Measurements from ENCODE around the gene ATXN1. TPM values are rescaled to one million over a fixed set of nuclear protein-coding genes. Genes with fewer than 3 reads are reported as not detected.
A peak's percentile ranks its signal among the peaks of the same experiment; 100 is the strongest.

The ATXN1 gene
- total and polyA plus RNA-seq, 2 of the 13 experiments (the other 11 are each of a cell fraction or from before 2014, with no cell fraction given) = 20.7 to 39.5 TPM

DNA sequence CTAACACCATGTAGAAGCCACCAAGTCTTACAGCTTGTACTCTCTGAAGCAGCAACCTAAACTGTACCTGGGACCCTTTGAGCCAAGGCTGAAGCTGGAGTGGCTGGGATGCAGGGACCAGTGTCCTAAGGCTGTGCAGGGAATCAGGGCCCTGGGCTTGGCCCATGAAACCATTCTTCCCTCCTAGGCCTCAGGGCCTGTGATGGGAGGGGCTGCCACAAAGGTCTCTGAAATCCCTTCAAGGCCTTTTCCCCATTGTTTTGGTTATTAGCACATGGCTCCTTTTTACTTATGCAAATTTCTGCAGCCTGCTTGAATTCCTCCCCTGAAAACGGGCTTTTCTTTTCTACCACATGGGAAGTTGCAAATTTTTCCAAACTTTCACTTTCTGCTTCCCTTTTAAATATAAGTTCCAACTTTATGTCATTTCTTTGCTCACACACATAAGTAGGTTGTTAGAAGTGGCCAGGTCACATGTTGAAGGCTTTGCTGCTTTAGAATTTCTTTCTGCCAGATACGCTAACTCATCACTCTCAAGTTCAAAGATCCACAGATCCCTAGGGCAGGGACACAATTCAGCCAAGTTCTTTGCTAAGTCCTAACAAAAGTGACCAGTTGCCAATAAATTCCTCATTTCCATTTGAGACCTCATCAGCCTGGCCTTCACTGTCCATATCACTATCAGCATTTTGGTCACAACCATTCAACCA, 28.2 kb upstream of the ATXN1 start:
- Histone ChIP-seq H3K4me2 (ENCODE audit: low read depth, low read length) (no peak overlapping the region), H3K4me3 (replicated peaks in 1 of 3; ENCODE audit: insufficient read depth in 1 of 3, low read depth in 2 of 3, low read length in 3 of 3) (no peak overlapping the region), H3K27ac (ENCODE audit: extremely low read length, insufficient read depth, low read length) (no peak overlapping the region), H3K79me2 (ENCODE audit: insufficient read depth, low read length) (no peaks in the 10 kb centered on the region), H3K9me3 (ENCODE audit: low read length) (no peaks in the 10 kb centered on the region), H3K4me1 (ENCODE audit: insufficient read depth, low read length) (peaks cover 13% of the 10 kb centered on the region), H4K20me1 (ENCODE audit: insufficient read depth, low read length) (no peaks in the 10 kb centered on the region), H2AFZ (ENCODE audit: low read length) (no peak overlapping the region), H3K36me3 (replicated peaks in 1 of 2; ENCODE audit: control insufficient read depth in 1 of 2, insufficient read depth in 2 of 2, low read length in 2 of 2) (no peaks in the 10 kb centered on the region), H3K27me3 (ENCODE audit: control insufficient read depth in 1 of 2, insufficient read depth in 2 of 2, low read length in 2 of 2) (no peaks in the 10 kb centered on the region), H3K9ac (ENCODE audit: insufficient read depth, low read depth, low read length) (no peak overlapping the region)
- TF ChIP-seq NCOA1 (CRISPR knock-in tag; IDR thresholded peaks at IDR 0.05) (no peak), MAFK (conservative IDR thresholded peaks at IDR 0.05 in 1 of 2, IDR thresholded peaks at IDR 0.05 in 1 of 2; ENCODE audit: low read length in 2 of 2) (peak; percentile 13 to 35; a peak in 1 of 4 replicates), FOXO1 (CRISPR knock-in tag; IDR thresholded peaks at IDR 0.05) (no peak), FOXM1 (CRISPR knock-in tag; IDR thresholded peaks at IDR 0.05) (no peak)
- CTCF ChIA-PET (ENCODE audit: low intra/inter-chr PET ratio, low total read pairs) = no interaction called here
- WGBS (ENCODE audit: low lambda C conversion rate) = 43% methylated on average over 2 of the region's 2 CpGs
- FAIRE-seq (no peak), DNase-seq (ENCODE audit: low spot score) (no peak), ATAC-seq (no peak)
- no TSS peak for BruUV-seq (replicated peaks)
- POLR2A ChIA-PET = no interaction called here
- intact Hi-C loops (cut with micrococcal nuclease; ENCODE audit: unreplicated experiment) (no loop called here), in situ Hi-C loops (cut with HindIII; ENCODE audit: extremely low pct_ligation_motif_present, low pct_unique_long_range_greater_than_20kb) (no loop called here)

DNA sequence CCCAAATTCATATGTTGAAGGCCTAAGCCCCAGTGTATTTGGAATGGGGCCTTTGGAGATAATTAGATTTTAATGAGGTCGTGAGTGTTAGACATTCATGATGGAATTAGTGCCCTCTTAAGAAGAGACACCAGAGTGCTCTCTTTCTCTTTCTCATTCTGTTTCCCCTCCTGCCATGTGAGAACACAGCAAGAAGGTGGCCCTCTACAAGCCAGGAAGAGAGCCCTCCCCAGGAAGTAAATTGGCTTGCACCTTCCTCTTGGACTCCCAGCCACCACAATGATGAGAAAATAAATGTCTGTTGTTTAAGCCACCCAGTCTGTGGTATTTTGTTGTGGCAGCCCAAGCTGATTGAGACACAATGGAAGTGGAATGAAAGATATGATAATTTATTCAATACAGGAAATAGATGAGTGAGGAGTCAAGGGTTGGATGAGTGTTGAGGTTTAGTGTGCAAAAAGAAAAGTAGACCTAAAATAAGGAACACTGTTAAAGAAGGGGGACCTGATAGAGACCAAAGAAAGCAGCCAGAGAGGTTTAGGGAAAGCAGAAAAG, 25.9 kb upstream of the ATXN1 start:
- ChIA-PET CTCF (ENCODE audit: low intra/inter-chr PET ratio, low total read pairs) (no interaction called here), POLR2A (no interaction called here)
- Histone ChIP-seq H3K4me2 (ENCODE audit: low read depth, low read length) (no peak overlapping the region), H3K9me3 (ENCODE audit: low read length) (no peaks in the 10 kb centered on the region), H3K9ac (ENCODE audit: insufficient read depth, low read depth, low read length) (no peak overlapping the region), H3K79me2 (ENCODE audit: insufficient read depth, low read length) (no peaks in the 10 kb centered on the region), H3K36me3 (replicated peaks in 1 of 2; ENCODE audit: control insufficient read depth in 1 of 2, insufficient read depth in 2 of 2, low read length in 2 of 2) (no peaks in the 10 kb centered on the region), H2AFZ (ENCODE audit: low read length) (no peak overlapping the region), H3K4me1 (ENCODE audit: insufficient read depth, low read length) (no peaks in the 10 kb centered on the region), H3K27ac (ENCODE audit: extremely low read length, insufficient read depth, low read length) (no peak overlapping the region), H3K27me3 (ENCODE audit: control insufficient read depth in 1 of 2, insufficient read depth in 2 of 2, low read length in 2 of 2) (no peaks in the 10 kb centered on the region), H4K20me1 (ENCODE audit: insufficient read depth, low read length) (no peaks in the 10 kb centered on the region), H3K4me3 (replicated peaks in 1 of 3; ENCODE audit: insufficient read depth in 1 of 3, low read depth in 2 of 3, low read length in 3 of 3) (no peak overlapping the region)
- WGBS (ENCODE audit: low lambda C conversion rate) = 0% methylated on average over 1 of the region's 1 CpG
- intact Hi-C loops (cut with micrococcal nuclease; ENCODE audit: unreplicated experiment) (no loop called here), in situ Hi-C loops (cut with HindIII; ENCODE audit: extremely low pct_ligation_motif_present, low pct_unique_long_range_greater_than_20kb) (no loop called here)
- ATAC-seq = no peak
- no peak for DNase-seq (ENCODE audit: low spot score)
- FAIRE-seq = no peak
- no TSS peak for BruUV-seq (replicated peaks)
- TF ChIP-seq TP53 (CRISPR knock-in tag; conservative IDR thresholded peaks at IDR 0.05) (no peak), DMAP1 (CRISPR knock-in tag; IDR thresholded peaks at IDR 0.05) (no peak), NPAS2 (CRISPR knock-in tag; IDR thresholded peaks at IDR 0.05; ENCODE audit: borderline replicate concordance) (no peak), PPARG (CRISPR knock-in tag; conservative IDR thresholded peaks at IDR 0.05) (no peak), ZNF337 (CRISPR knock-in tag; IDR thresholded peaks at IDR 0.05; ENCODE audit: borderline replicate concordance, low read depth) (no peak)
- TF ChIP-seq, protein P1, sequence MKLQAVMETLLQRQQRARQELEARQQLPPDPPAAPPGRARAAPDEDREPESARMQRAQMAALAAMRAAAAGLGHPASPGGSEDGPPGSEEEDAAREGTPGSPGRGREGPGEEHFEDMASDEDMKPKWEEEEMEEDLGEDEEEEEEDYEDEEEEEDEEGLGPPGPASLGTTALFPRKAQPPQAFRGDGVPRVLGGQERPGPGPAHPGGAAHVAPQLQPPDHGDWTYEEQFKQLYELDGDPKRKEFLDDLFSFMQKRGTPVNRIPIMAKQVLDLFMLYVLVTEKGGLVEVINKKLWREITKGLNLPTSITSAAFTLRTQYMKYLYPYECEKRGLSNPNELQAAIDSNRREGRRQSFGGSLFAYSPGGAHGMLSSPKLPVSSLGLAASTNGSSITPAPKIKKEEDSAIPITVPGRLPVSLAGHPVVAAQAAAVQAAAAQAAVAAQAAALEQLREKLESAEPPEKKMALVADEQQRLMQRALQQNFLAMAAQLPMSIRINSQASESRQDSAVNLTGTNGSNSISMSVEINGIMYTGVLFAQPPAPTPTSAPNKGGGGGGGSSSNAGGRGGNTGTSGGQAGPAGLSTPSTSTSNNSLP (IDR thresholded peaks at IDR 0.05; ENCODE audit: low read depth, low read length) = no peak
